NAMALWA (cell line): Measurements from ENCODE around the gene PIGV.

Experiments
- DNase-seq: peaks from one replicate; pipeline ENCODE4 v3.0.0-alpha.2; 2015; ENCODE audit warnings: low spot score

The PIGV gene

GRCh38 chr1:26787706-26788514 is at the start of gene PIGV:
PIGV (plus strand) TSS chr1:26787950; CDS start chr1:26790816, 2,866 bp downstream.
- DNase-seq, result peak; percentile 89

- no peak for DNase-seq
Measured at GRCh38 chr1:26739329-26739914, 48.3 kb upstream of the PIGV start.

GRCh38 chr1:26740023-26740634 is 47.6 kb upstream of the PIGV start:
- DNase-seq, result no peak

- DNase-seq, result no peak
Measured at GRCh38 chr1:26740952-26741351, 46.8 kb upstream of the PIGV start.

GRCh38 chr1:26743426-26744059 is 44.2 kb upstream of the PIGV start:
- DNase-seq, result no peak

GRCh38 chr1:26744075-26744959 is 43.4 kb upstream of the PIGV start:
- peak; percentile 96 for DNase-seq

- no peak for DNase-seq
Measured at GRCh38 chr1:26745191-26745590, 42.6 kb upstream of the PIGV start.

- no peak for DNase-seq
Measured at GRCh38 chr1:26747048-26747447, 40.7 kb upstream of the PIGV start.

GRCh38 chr1:26748351-26748750 is 39.4 kb upstream of the PIGV start:
- DNase-seq, result no peak

GRCh38 chr1:26749458-26749857 is 38.3 kb upstream of the PIGV start:
- DNase-seq, result no peak

GRCh38 chr1:26750428-26750827 is 37.3 kb upstream of the PIGV start:
- no peak for DNase-seq

- no peak for DNase-seq
Measured at GRCh38 chr1:26752519-26752918, 35.2 kb upstream of the PIGV start.

GRCh38 chr1:26754086-26754874 is 33.5 kb upstream of the PIGV start:
- no peak for DNase-seq

- no peak for DNase-seq
Measured at GRCh38 chr1:26758358-26758757, 29.4 kb upstream of the PIGV start.

GRCh38 chr1:26759531-26759930 is 28.2 kb upstream of the PIGV start:
- DNase-seq, result no peak

GRCh38 chr1:26761217-26761616 is 26.5 kb upstream of the PIGV start:
- no peak for DNase-seq

- no peak for DNase-seq
Measured at GRCh38 chr1:26767714-26768113, 20.0 kb upstream of the PIGV start.

- DNase-seq, result no peak
Measured at GRCh38 chr1:26768755-26769154, 19.0 kb upstream of the PIGV start.

GRCh38 chr1:26771285-26771642 is 16.5 kb upstream of the PIGV start:
- no peak for DNase-seq

GRCh38 chr1:26771643-26772321 is 16.0 kb upstream of the PIGV start:
- no peak for DNase-seq
